Measurements from ENCODE around the gene MRPL43.

The MRPL43 gene

GRCh38 chr10:101018600-101019439, 31.5 kb upstream of the MRPL43 start:
- DNase-seq = peak; percentile 61

GRCh38 chr10:101018118-101018599, 30.9 kb upstream of the MRPL43 start:
- DNase-seq = no peak

- DNase-seq = no peak
Measured at GRCh38 chr10:101016814-101017213, 29.5 kb upstream of the MRPL43 start.

- DNase-seq = no peak
Measured at GRCh38 chr10:101015582-101015973, 28.3 kb upstream of the MRPL43 start.

- DNase-seq = no peak
Measured at GRCh38 chr10:101014966-101015581, 27.8 kb upstream of the MRPL43 start.

- peak; percentile 77 for DNase-seq
Measured at GRCh38 chr10:101014230-101014884, 27.1 kb upstream of the MRPL43 start.

- DNase-seq = no peak
Measured at GRCh38 chr10:101013365-101013825, 26.1 kb upstream of the MRPL43 start.

- DNase-seq = peak; percentile 69
Measured at GRCh38 chr10:101012525-101013364, 25.4 kb upstream of the MRPL43 start.

GRCh38 chr10:101011517-101012423, 24.5 kb upstream of the MRPL43 start:
- DNase-seq = no peak

GRCh38 chr10:101010329-101010728, 23.0 kb upstream of the MRPL43 start:
- no peak for DNase-seq

- DNase-seq = no peak
Measured at GRCh38 chr10:101008823-101009423, 21.6 kb upstream of the MRPL43 start.

GRCh38 chr10:101007915-101008822, 20.9 kb upstream of the MRPL43 start:
- no peak for DNase-seq

- DNase-seq = no peak
Measured at GRCh38 chr10:101007099-101007711, 19.9 kb upstream of the MRPL43 start.

GRCh38 chr10:101006593-101007098, 19.3 kb upstream of the MRPL43 start:
- DNase-seq = no peak

- no peak for DNase-seq
Measured at GRCh38 chr10:101005869-101006567, 18.7 kb upstream of the MRPL43 start.

GRCh38 chr10:101005361-101005760, 18.1 kb upstream of the MRPL43 start:
- DNase-seq = no peak

- DNase-seq = no peak
Measured at GRCh38 chr10:101003639-101004206, 16.4 kb upstream of the MRPL43 start.

- DNase-seq = no peak
Measured at GRCh38 chr10:101002456-101002855, 15.2 kb upstream of the MRPL43 start.
